ENCODE results near the gene ID3. TPM values are rescaled to one million over a fixed set of nuclear protein-coding genes. Genes with fewer than 3 reads are reported as not detected.
"Not testable (repeated sequence)": the region's sequence is repeated elsewhere in the genome, so short reads cannot be mapped to it uniquely, and the experiment has no call there.

The ID3 gene
- total RNA-seq, 2 experiments from 2014 or later: 31.9 to 34.1 TPM

DNA sequence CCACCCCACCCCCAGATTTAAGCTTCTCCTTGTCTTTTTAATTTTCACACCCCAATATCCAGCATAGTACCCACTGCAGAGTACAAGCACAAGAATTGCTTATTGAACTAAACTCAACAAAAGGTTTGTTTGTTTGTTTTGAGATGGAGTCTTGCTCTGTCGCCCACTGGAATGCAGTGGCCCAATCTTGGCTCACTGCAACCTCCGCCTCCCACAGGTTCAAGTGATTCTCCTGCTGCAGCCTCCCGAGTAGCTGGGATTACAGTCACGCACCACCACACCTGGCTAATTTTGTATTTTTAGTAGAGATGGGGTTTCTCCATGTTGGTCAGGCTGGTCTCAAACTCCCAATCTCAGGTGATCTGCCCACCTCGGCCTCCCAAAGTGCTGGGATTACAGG lies 16.4 kb downstream of the ID3 start:
- CTCF ChIA-PET: interaction anchor here (0.6 to 12.8 kb wide), 5 partner anchors 15 to 199 kb away, joined by 3 to 256 read pairs (median 4); partner anchors contain the start of gene HNRNPR
- POLR2A ChIA-PET: not testable (repeated sequence)

DNA sequence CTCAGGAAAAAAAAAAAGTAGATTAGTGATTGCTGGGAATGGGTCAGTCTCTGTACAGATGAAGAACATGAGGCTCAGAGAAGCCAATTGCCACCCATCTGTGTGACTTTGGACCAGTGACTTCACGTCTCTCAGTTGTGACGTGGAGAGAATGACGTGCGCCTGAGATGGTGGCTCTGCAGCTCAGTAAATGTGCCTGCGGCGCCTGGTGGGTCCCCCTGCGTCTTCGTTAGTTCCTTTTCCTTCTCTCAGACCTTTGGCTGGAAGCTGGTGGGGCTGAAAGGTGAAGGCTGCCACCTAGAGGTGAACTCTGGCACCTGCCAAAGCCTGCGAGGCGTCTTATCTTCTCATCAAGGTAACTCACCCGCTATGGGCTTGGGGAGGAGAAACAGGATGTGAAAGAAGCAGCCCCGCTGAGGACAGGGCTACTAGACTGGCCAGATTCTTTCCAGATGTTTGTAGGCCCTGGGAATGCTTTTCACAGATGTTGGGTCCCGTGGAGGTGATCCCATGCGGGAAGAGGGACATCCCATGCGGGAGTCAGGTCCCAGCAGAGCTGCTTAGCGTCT lies 19.5 kb downstream of the ID3 start:
- ChIA-PET CTCF (interaction anchor here (0.6 to 12.8 kb wide), 25 partner anchors 9 to 255 kb away, joined by 3 to 256 read pairs (median 3); partner anchors contain the start of genes ASAP3 and E2F2), POLR2A (interaction anchor here (0.6 to 0.7 kb wide), 2 partner anchors 12 to 13 kb away, joined by 4 to 6 read pairs; no protein-coding TSS in a partner anchor)

DNA sequence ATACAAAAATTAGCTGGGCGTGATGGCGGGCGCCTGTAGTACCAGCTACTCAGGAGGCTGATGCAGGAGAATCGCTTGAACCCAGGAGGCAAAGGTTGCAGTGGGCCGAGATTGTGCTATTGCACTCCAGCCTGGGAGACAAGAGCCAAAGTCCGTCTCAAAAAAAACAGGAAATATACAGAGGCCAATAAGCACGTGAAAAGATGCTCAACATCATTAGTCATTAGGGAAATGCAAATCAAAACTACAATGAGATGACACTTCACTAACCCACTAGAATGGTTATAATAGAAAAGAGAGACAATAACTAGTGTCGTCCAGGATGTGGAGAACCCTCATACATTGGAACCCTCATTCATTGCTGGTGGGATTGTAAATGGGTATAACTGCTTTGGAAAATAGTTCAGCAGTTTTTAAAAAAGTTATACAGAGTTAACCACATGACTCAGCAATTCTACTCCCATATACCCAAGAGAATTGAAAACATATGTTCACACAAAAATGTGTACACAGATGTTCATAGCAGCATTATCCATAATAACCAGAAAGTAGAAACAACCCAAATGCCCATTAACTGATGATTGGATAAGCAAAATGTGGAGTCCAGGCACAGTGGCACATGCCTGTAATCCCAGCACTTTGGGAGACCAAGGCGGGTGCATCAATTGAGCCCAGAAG lies 21.9 kb downstream of the ID3 start:
- CTCF ChIA-PET: interaction anchor here (0.7 to 12.8 kb wide), 3 partner anchors 18 to 53 kb away, joined by 3 to 165 read pairs (median 13); partner anchors contain the start of gene ASAP3
- POLR2A ChIA-PET: no interaction called here

DNA sequence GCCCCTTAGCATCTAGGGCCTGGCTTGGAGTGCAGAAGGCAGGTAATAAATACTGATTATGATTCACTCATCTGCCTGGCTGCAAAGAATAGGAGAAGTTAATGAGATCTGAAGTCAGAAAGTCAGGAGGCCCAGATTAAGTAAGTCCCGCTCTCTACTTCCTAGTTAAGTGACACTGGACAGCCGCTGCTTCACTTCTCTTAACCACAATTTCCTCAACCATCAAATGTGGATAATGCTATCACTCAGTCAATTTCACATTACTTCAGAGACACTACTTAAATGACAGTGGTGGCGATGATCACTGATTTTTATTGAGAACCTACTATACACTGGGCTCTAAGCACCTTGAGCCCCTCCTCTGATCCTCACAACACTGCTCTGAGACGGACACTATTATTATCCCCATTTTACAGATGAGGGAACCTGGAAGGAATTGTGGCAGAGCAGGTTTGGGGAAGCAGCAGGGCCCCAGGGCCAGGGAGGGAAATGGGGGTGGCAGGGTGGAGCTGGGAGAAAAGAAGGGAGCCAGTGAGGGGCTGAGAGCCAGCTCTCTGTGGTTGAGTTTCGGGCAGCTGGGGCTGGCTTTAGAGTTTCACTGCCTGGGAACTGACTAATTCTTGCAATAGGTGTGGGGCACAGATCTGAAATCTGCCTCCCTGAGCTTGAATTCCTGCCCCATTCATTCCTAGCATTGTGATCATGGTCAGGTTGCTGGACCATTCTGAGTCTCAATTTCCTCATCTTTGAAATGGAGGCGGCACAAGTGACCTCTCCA lies 25.9 kb downstream of the ID3 start:
- ChIA-PET CTCF (interaction anchor here (0.9 to 12.8 kb wide), 4 partner anchors 12 to 104 kb away, joined by 3 to 165 read pairs (median 5); no protein-coding TSS in a partner anchor), POLR2A (interaction anchor here (1.0 kb wide), 1 partner anchor 37 kb away, joined by 4 read pairs; no protein-coding TSS in a partner anchor)

DNA sequence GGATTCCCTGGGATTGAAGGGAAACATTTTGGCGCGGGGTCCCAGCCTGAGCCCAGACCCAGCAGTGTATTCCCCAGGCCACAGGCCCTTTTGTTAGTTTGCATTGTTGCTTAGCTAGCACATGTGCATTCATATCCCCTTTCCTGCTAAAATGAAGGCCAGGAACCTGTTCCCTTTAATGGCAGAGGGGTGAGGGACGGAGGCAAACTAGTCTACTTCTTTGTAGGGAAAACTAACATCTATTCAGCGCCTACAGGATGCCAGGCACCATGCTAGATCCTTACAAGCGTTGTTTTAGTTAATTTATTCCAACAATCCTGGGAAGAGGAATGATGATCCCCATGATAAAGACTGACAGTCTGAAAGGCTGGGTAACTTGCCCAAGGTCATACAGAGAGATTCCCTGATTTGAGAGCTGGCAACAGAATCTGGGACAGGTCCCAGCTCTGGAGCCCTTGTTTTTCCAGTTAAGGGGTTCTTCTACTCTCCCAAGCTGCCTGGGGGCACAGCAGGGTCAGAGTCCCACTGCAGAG lies 27.7 kb downstream of the ID3 start:
- POLR2A ChIA-PET: interaction anchor here (0.7 to 1.1 kb wide), 3 partner anchors 35 to 187 kb away, joined by 3 to 6 read pairs (median 3); partner anchors contain the start of gene HNRNPR

DNA sequence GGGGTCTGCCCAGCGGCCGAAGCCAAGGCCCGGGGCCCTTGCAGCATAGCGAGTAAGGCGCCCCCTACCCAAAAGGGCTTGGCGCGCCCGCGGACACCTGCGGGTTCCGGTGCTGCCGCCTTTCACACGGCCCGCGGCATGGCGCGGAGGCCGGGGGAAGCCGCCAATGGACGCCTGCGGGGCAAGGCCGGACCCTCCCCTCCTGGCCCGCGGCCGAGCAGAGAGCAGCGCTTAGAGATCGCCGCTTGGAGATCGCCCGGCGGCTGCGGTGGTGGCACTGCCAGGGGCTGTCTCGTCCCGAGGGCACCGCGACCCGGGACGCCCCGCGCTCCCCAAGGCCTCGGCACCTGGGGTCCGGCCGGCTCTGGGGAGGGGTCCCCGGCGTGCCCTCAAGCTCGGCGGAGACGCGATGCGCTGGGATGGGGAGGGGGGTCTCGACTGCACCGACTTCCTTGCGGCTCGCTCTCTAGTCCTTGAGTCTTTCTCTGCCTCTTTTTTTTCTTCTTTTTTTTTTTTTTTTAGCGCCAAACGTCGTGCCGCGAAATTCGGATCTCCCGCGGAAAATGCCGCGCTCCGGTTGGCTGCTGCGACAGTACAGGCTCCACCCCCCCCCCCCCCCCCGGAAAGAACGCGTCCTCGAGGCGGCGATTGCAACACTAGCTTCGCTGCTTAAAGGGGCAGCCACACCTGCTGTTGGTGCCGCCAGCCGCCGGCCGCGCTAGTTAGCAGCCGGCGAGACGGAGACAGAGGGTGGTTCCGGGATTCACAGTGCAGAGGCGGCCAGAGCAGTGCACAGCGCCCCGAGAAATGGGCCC lies 28.3 kb downstream of the ID3 start, which contains the start of gene E2F2:
TSS of gene E2F2 (minus strand) at position 487 of the 815 bp plus-strand sequence. CDS start at position 47, 440 bp downstream.
- ChIA-PET POLR2A (interaction anchor here (0.7 to 1.1 kb wide), 2 partner anchors 34 to 99 kb away, joined by 3 to 6 read pairs; no protein-coding TSS in a partner anchor), CTCF (interaction anchor here (0.9 to 8.0 kb wide), 7 partner anchors 10 to 106 kb away, joined by 3 to 79 read pairs (median 6); no protein-coding TSS in a partner anchor)

More for the DNA sequence above, 27.7 kb downstream of the ID3 start:
- CTCF ChIA-PET: interaction anchor here (0.9 to 8.0 kb wide), 8 partner anchors 9 to 106 kb away, joined by 3 to 79 read pairs (median 6); no protein-coding TSS in a partner anchor

DNA sequence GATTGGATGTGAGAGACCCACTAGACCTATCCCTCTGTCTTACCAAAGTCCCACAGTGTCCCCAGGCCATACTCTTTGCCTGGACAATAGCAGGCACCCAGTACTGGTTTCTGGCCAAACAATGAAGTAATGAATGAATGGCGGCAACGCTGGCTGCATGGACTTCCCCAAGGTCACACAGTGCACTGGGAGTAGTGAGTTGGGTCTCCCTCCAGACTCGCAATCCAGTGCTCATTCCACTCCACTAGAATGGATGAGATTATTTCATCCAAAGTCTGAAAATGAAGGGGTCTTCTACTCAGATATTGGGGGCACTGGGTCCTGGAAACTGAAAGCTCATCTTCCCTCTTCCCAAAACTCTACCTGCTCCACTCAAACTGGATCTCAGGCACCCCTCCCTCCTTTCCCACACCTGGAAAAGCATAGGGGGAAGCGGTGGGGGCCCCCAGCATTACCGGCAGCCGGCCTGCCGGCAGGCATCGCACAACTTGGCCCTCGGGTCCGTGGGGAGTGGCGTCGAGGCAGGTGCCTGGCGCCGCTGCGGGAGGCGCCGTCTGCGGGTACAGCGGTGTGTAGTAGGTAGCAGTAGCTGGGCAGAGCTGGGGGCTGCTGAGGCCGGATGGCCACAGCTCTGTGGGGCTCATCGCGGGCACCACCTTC lies 29.1 kb downstream of the ID3 start:
- ChIA-PET POLR2A (interaction anchor here (1.1 kb wide), 1 partner anchor 33 kb away, joined by 3 read pairs; no protein-coding TSS in a partner anchor), CTCF (interaction anchor here (1.1 to 8.0 kb wide), 5 partner anchors 10 to 164 kb away, joined by 3 to 79 read pairs (median 6); no protein-coding TSS in a partner anchor)

DNA sequence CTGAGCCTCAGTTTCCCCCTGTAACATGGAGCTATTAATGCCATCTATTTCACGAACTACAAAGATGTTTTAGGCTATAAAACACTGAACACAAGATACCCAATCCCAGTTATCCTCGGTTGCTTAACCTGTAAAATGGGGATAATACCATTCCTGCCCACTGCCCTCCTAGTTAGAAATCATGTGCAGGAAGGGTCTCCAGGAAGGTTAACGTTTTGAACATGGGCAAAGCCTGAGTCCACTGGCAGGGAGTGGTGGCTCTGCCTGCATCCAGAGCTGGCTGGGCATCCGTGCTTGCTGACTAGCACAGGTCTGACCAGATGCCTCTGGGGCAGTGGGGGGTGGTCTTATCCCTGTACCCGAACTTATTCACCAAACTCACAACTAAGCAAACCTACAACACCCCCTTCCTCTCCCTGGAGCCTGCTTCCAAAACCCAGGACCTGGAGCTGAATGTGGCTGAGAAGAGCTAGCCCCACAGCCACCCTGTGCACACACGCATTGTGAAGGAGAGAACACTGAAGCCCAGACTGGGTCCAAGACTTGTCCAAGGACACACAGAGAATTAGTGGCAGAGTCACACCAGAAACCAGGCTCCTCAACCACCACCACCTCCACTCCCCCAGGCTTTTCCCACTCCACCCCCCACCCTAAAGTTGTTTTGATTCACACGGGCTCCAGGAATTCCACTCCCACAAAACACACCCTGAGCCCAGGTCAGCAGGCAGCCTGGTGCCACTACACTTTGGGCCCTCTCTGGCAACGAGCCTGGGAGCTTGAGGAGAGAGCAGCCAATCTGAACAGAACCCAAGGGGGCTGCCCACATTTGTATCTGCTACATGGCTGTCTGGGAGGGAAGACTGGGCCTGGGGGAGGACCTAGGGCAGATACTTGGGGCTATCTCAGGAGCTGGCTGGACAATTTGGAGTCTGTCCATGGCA lies 29.9 kb downstream of the ID3 start:
- POLR2A ChIA-PET: interaction anchor here (0.9 to 2.2 kb wide), 2 partner anchors 9 to 32 kb away, joined by 3 to 5 read pairs; no protein-coding TSS in a partner anchor
- CTCF ChIA-PET: interaction anchor here (0.9 to 8.0 kb wide), 8 partner anchors 9 to 165 kb away, joined by 3 to 79 read pairs (median 4); partner anchors contain the start of gene RPL11

DNA sequence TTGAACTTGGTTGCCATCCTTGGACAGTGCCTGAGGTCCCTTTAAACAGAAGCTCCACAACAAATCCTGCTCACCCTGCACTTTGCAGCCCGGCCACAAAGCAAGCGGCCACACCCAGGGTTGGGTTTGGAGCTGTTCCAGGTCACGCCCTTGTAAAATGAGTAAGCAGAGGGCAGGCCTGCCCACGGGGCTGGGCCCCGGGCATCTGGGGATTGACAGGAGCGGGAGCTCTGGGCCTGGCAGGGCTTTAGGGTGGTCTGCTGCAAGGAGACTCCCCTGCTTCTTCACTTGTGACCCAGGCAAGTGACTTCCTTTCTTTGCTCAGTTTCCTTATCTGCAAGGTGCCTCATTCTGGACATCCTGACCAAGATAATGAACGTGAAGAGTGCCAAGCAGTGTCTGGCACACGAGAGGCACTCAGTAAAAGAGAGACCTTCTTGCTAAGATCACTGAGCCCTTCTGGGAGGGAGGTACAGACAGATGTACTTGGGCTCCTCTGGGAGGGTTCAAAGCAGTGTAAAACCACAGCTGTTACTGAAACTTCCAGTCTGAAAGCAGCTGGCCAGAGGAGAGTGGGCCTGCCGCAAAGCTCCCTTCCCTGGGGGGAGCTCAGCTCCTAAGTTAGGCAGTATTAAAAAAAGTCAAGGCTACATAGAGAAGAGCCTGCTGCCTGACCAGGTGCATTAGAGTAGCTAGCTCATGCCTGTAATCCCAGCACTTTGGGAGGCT lies 30.9 kb downstream of the ID3 start:
- ChIA-PET CTCF (interaction anchor here (0.6 to 8.0 kb wide), 11 partner anchors 10 to 164 kb away, joined by 3 to 79 read pairs (median 4); partner anchors contain the start of gene RPL11), POLR2A (interaction anchor here (0.8 to 2.2 kb wide), 4 partner anchors 8 to 183 kb away, joined by 3 to 5 read pairs (median 3); no protein-coding TSS in a partner anchor)

DNA sequence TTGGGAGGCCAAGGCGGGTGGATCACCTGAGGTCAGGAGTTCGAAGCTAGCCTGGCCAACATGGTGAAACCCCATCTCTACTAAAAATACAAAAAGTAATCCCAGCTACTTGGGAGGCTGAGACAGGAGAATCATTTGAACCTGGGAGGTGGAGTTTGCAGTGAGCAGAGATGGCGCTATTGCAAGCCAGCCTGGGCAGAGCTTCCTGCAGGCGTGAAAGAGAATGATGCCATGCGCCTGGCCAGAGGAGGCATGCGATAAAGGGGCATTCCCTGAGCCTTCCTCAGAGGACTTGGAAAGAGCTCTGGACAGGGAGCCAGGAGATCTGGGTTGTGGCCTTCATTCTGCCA lies 31.4 kb downstream of the ID3 start:
- ChIA-PET POLR2A (interaction anchor here (0.9 to 2.2 kb wide), 2 partner anchors 31 to 183 kb away, joined by 3 to 5 read pairs; no protein-coding TSS in a partner anchor), CTCF (interaction anchor here (1.1 to 8.0 kb wide), 9 partner anchors 10 to 164 kb away, joined by 3 to 79 read pairs (median 4); partner anchors contain the start of gene RPL11)

DNA sequence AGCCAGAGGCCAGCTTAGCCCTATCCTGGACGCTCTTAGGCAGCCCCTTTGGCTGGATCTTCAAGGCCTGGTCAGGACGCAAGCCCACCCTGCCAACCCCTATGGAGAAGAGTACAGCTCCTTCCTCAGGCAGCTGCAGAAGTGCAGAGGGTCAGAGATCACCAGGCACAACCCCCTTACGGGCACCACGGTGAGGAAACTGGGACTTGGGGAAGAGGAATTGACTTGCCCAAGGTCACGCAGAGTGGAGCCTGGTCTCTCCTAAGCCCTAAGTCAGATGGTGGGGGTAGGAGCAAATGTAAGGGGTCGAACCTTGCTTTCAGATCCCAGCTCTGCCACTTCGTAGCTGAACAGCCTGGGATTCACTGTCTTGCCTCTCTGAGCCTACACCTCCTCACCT lies 31.9 kb downstream of the ID3 start:
- CTCF ChIA-PET: interaction anchor here (0.6 to 8.0 kb wide), 8 partner anchors 9 to 110 kb away, joined by 3 to 79 read pairs (median 4); partner anchors contain the start of gene ASAP3
- POLR2A ChIA-PET: interaction anchor here (2.2 kb wide), 1 partner anchor 30 kb away, joined by 5 read pairs; no protein-coding TSS in a partner anchor

DNA sequence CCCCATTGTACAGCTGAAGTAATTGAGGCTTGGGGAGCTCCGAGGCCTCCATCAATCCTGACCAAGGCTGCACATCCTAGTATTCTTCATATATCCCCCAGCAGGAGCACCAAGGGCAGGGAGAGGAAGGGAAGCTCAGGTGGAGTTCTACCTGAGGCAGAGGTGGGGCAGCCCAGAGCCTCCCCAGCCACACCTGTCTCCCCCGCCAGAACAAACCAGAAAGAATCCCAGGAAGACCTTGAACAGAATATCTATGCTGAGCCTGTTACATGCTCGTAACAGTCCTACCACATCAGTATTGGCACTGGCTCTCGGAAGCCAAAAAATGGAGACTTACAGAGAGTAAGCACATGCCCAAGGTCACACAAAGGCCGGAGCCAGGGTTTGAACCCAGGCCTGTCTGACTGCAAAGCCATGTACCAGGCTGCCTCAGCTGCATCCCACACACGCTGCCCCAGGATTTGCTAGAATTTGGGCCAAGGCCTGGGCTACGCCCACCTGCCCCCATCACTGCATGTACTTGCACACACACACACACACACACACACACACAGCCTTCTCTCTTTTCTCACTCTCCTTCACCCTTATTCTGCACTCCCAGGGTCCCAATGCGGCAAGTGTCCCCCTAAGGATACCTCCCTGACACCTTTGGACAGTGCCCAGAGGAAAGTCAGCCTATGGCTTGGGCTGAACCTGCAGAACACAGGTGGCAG lies 32.8 kb downstream of the ID3 start:
- POLR2A ChIA-PET: no interaction called here

DNA sequence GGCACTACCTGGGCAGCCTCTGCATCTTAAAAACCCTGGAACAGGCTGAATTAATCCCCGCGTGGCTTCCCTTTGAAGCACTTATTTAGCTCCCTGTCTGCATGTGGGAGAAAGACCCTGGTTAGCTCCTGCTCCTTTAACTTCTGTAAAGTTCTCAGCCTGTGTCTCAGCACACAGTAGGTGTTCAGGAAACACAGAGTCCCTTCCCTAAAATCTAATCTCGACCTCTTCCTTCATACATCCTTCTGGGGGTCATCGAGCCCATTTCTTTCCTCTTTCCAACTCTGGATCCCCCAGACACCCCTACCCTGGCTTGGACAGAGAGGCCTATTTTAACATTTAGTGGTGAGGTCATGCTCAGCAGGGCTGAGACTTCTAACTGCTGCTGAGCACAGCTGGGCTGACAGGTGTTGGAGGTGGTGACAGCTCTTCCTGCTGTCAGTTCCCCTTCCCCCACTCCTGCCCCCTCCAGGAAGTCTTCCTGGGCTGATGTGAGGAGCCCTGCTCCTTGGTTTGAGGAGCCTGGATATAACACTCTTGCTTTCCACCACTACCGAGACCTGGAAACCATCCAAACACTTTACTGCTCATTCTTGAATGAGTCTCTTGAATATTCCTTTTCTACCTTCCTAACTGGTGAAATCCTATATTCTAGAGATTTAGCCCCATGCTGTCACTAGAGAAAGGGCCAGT lies 33.6 kb downstream of the ID3 start:
- CTCF ChIA-PET: interaction anchor here (0.9 to 8.0 kb wide), 5 partner anchors 11 to 129 kb away, joined by 3 to 79 read pairs (median 7); no protein-coding TSS in a partner anchor
- POLR2A ChIA-PET: interaction anchor here (0.5 to 1.3 kb wide), 2 partner anchors 34 to 185 kb away, joined by 3 read pairs; partner anchors contain the start of gene ID3

More for the DNA sequence above, 32.8 kb downstream of the ID3 start:
- CTCF ChIA-PET: interaction anchor here (0.6 to 8.0 kb wide), 9 partner anchors 8 to 128 kb away, joined by 3 to 79 read pairs (median 5); partner anchors contain the start of gene ASAP3
